OCI-LY7 (cell line): ENCODE data around the gene TPPP3.

ENCODE experiments used
- CTCF ChIP-seq: fragments of 200-600 bp; sonication (generic); conservative IDR thresholded peaks from 2 replicates; pipeline ENCODE4 v1.5.1; 2014; ENCODE audit warnings: mild to moderate bottlenecking, antibody characterized with exemption, low read length, moderate library complexity, mixed read lengths
- EZH2phosphoT487 ChIP-seq: fragments of 200-600 bp; sonication (generic); IDR thresholded peaks from 2 replicates; pipeline ENCODE4 v1.6.1; 2018; ENCODE audit warnings: low read depth, borderline replicate concordance, mild to moderate bottlenecking, mixed run types, antibody characterized with exemption, low read length, moderate library complexity, mixed read lengths

- TF ChIP-seq CTCF (no peak), EZH2phosphoT487 (no peak)
These were observed 5.4 kb upstream of the TPPP3 start for GRCh38 chr16:67398546-67399217.
